CD4-positive, alpha-beta T cell treated with Interleukin-15 for 4 hours (primary cell): ENCODE measurements around the gene MAP3K5.
A peak's percentile ranks its signal among the peaks of the same experiment; 100 is the strongest.
"Not testable (repeated sequence)": the region's sequence is repeated elsewhere in the genome, so short reads cannot be mapped to it uniquely, and the experiment has no call there.

Experiments used
- DNase-seq: peaks from one replicate; pipeline ENCODE4 v3.0.0-alpha.2; 2020; ENCODE audit warnings: low spot score

The MAP3K5 gene

GRCh38 chr6:136791296-136792094, 782 bp downstream of the MAP3K5 start:
- DNase-seq: peak; percentile 45

GRCh38 chr6:136790411-136791295, 1.6 kb downstream of the MAP3K5 start:
- DNase-seq: no peak

GRCh38 chr6:136789440-136789839, 2.8 kb downstream of the MAP3K5 start:
- not testable (repeated sequence) for DNase-seq

- DNase-seq: peak; percentile 78
Measured at GRCh38 chr6:136788069-136788902, 4.0 kb downstream of the MAP3K5 start.

GRCh38 chr6:136787726-136788068, 4.6 kb downstream of the MAP3K5 start:
- no peak for DNase-seq

- DNase-seq: no peak
Measured at GRCh38 chr6:136786658-136787057, 5.6 kb downstream of the MAP3K5 start.

DNA sequence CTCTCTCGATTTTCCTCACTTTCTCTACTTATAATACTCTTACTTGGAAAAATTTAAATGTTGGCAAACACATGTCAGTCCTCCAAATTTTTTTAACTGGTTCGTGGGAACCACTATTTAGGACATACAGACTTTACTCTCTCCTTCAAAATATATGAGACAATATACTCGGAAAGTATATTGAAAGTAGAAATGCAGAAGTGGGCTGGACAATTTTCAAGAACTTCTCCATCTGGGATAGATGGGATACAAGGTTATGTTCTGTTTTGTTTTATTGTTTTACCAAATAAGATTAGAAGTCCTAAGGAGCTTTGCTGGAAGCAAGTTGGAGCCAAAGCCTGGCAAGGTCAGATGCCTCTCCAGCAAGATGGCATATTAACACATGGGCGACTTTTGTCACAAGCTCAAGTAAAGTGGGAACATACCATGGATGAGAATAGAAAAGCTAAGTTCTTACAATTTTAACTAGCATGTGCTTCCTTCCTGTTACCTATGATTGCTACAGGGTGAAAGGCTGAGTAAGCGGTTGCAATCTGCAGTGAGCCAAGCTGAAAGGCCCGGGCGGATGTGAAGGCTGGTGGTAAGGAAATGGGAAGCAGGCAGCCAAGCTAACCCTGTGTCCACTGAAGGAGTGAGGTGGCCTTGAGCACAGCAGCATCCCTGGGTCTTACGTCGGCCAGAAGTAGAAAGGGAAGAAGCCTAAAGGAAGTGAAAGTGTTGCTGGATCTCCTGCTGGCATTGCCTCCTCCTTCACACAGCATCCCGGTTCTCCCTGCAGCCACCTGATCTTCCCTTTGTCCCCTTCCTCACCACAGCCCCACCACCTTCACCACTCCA, 7.1 kb downstream of the MAP3K5 start:
- peak; percentile 41 for DNase-seq

- DNase-seq: no peak
Measured at GRCh38 chr6:136784271-136784664, 8.0 kb downstream of the MAP3K5 start.

DNA sequence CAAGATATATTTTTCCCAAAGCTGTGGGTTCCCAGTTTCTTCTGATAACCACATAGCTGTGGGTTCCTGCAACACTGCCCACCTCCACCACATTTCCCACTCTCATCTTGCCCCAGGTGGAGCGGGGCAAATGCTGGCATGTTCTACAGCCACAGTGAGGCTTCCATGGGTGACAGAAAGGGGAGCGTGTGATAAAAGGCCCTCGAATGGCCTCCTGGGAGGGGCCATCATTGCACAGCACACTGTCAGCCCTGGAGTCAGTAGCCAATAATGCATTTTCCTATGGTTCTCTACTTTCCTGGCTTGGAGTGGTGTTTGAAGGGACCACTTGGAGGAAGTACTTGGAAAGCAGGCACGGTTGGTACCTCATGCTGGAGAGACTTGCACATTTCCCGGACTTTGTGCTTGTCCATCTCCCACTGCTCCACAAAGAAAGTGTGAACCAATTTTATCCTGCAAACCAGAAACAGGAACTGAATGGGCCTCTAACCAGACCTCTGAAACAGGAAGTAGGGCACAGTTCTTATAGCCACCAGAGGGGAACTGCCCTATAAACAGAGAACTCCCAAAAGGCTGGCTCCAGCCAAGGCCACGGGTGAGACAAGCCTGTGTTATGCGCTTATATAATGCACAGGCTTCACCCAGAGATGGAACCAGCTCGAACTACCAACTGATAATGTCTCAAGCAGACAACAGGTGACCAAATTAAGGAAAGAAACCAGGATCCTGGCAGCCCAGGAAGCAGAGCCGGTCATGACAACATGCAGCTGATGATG, 8.6 kb downstream of the MAP3K5 start:
- DNase-seq: peak; percentile 27

DNA sequence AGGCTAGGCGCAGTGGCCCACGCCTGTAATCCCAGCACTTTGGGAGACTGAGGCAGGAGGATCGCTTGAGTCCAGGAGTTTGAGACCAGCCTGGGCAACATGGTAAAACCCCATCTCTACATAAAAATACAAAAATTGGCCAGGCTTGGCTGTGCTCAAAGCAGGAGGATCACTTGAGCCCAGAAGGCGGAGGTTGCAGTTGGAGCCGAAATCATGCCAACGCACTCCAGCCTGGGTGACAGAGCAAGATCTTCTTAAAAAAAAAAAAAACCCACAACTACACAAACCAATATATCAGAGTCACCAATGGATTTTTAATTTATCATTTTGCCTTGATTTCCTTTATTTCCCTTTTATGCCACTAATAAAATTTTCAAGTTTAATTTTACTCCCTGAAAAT, 9.3 kb downstream of the MAP3K5 start:
- no peak for DNase-seq

GRCh38 chr6:136782021-136782770, 10.1 kb downstream of the MAP3K5 start:
- DNase-seq: peak; percentile 45

DNA sequence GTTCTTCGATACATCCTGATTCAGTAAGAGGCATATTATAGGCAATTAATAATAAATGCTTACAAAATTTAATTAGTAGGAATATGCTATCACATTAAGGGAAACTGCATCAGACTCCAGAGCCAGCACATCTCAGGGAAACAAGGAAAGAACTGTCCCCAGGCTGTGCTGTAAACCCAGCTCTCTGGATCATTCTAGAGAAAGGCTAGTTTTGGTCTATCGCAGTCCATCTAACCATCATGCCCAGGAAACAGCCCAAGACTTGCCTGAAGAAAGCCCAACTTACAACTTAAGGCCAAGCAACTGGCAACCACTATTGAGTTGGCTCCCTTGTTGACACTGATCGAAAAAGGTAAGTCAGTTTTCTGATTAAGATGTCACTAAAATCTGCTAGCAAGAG, 11.3 kb downstream of the MAP3K5 start:
- no peak for DNase-seq

DNA sequence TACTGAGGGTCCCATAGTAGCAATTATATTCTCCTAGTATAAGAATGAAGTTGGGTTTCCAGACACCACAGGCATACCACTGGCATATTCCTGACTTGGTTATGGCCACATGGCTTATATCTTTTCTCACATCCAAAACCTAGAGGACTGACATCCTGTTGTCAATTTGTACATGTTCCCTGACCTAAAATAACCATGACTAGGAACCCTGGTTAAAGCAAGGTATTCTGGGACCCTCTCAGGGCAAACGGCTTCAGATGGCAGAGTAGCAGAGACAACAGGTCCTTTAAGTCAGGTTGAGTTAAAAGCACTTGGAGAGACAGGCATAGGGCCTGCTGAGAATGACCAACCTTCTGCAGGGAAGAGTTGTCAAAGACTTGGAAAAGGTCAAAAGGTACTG, 12.6 kb downstream of the MAP3K5 start:
- no peak for DNase-seq

GRCh38 chr6:136777651-136778050, 14.6 kb downstream of the MAP3K5 start:
- DNase-seq: no peak

DNA sequence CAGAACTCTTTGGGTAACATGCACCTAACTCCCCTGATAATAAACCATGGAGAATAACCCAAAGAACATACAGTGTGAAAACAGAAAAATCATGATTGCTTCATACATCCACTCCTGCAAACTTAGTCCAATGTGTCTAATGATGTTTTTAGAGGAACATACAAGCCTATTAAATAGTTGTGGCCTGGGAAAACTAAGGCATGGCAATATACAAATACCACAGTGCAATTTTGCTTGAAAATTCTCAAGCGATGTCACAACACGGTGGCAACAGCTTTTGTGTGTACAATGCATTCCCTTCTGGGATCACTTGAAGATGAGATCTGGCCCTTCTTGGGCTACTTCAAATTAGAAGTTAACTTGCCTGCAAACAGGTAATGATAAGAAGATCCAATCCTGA, 16.7 kb downstream of the MAP3K5 start:
- DNase-seq: no peak

- no peak for DNase-seq
Measured at GRCh38 chr6:136775081-136775480, 17.2 kb downstream of the MAP3K5 start.

DNA sequence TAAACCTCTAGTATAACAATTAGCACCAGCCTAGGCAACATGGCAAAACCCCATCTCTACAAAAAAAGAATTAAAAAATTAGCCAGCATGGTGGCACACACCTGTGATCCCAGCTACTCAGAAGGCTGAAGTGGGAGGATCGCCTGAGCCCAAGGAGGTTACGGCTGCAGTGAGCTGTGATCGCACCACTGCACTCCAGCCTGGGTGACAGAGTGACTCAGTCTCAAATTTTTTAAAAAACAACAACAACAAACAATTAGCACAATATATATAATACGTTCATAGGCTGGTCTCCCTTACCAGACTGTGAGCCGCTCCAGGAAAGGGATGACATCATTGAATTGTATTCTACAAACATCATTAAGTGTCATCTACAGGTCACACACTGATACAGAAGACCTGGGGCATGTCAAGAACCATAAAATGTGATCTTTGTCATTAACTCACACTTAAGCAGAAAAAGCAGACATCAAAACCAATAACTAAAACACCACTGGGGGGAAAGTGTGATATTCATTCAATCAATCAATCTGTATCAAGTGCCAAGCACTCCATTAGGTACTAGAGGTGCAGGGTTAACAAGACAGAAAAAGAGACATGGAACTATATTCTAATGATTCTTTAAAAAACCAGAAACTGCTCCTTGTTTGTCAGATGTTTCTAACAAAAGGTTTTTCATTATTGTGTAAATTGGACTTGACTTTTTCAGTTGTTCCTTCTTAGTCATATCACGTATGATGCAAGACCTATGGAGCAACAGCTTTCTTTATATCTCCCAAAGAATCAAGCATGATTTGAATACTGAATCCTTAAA, 17.8 kb downstream of the MAP3K5 start:
- no peak for DNase-seq

DNA sequence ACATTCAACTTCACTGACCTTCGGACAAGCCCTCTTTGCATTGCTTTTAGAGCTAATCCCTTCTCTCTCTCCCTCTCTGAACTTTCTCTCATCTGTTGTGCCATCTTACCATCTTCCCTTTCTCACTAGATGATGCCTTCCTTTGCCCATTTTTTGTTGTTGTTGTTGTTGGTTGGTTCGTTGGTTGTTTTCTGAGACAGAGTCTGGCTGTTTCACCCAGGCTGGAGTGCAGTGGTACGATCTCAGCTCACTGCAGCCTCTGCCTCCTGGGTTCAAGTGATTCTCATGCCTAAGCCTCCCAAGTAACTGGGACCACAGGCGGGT, 18.8 kb downstream of the MAP3K5 start:
- no peak for DNase-seq
